Hepatic stellate cell (primary cell): ENCODE results near the gene THAP4.
A peak's percentile ranks its signal among the peaks of the same experiment; 100 is the strongest.

Source experiments
- DNase-seq: peaks from one replicate; pipeline ENCODE4 v3.0.0; 2011; ENCODE audit warnings: low spot score

THAP4 gene

DNA sequence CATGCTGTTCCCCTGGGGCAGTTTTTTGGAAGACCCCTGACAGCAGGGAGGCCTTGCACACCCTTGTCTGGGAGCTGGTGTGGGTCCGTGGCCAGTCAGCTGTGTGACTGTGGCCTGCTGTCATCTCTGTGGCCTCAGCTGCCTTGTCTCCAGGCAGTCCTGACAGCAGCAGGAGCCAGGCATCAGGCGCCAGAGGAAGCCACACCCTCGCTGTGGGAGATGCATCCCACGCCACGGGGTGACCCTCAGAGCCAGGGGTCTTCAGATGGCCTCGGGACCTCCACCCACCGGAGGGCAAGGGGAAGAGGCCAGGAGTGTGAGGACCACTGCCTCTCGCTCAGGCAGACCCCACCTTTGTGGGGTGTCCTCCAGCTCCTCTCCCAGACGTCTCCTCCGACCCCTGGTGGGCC is 73.4 kb downstream of the THAP4 start:
- no peak for DNase-seq

DNA sequence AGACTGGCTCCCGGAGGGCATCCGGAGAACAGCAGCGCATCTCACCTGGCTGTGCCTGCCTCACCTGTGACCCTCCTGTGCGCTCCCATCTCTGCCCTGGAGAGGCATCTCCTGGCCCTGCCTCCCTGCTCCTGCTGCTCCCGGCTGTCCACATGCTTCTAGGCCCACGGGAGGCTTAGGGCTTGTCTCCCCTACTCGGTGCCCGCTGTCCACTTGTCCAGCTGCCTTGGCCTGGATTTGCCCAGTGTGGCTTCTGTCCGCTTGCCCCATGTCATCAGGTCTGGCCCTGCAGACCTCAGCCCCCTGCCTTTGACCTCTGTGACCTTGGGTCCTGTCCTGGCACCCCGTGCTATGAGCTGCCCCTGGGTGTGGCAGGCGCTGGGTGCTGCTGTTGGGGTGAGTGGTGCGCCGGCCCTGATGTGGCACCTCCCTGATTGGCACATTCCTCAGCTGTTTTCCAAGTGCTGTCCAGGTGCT is 73.9 kb downstream of the THAP4 start:
- no peak for DNase-seq

DNA sequence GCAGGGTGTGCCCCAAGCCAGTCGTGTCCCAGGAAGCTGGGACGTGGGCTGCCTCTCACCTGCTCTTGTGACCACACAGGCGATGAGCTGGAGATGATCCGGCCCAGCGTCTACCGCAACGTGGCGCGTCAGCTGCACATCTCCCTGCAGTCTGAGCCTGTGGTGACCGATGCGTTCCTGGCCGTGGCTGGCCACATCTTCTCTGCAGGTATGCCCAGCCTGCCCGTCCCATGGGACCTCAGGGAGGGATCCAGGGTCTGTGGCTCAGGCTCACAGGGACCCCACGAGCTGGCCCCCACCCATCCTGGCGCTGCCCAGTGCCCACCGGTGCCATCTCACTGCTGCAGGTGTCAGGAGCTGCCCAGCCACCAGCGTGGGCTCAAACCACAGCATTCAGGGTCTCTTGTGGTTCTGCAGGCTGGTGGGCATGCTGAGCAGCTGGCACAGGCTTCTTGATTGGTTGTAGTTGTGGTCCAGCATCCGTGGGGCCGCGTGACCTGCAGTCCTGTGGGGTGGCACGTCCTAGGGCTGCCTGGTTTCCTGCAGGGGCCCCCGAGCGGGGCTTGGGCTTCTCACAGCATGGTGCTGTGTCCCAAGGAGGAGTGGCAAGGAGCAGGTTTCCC is 74.6 kb downstream of the THAP4 start:
- DNase-seq: no peak

DNA sequence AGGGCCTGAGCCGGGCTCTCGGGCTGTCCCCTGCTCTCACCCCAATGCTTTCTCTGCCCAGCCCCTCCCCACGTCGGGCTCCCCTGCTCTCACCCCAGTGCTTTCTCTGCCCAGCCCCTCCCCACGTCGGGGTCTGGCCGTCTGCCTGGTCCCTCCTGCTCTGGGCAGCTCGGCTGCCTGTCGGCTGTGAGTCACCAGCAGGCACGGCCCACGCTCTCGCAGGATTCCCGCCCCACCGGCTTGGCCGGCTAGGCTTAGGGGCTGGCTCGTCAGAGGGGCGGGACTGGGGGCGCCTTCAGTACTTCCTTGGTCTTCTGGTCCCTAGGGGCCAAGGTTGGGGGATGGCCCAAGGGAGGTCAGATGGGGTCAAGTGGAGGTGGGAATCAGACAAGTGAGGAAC is 75.1 kb downstream of the THAP4 start:
- DNase-seq: peak; percentile 87

DNA sequence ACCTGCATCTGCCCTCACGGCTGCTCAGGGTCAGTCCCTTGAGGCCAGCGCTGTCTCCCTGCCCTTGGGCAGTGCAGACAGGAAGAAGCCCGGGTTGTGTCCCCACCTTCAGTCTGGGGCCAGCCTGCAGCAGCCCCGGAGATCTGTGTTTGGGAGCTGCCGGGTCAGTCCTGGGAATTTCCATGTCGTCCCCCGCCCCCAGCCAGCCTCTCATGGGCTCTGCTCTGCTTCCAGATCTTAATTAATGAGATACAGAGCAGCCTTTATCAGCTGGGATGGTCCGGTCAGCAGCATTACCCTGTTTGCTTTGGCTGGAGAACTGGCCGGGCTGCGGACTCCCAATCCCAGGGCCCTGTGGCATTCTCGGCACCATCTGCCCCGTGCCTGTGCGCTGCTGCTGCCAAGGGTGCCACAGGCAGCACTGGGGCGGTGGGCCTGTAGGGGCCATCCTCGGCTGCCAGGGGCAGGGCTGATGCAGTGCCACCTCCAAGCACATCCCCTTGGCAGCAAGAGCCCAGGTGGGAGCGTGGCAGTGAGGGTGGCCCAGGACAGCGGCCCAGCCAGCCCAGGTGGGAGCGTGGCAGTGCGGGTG is 76.0 kb downstream of the THAP4 start:
- DNase-seq: peak; percentile 58

DNA sequence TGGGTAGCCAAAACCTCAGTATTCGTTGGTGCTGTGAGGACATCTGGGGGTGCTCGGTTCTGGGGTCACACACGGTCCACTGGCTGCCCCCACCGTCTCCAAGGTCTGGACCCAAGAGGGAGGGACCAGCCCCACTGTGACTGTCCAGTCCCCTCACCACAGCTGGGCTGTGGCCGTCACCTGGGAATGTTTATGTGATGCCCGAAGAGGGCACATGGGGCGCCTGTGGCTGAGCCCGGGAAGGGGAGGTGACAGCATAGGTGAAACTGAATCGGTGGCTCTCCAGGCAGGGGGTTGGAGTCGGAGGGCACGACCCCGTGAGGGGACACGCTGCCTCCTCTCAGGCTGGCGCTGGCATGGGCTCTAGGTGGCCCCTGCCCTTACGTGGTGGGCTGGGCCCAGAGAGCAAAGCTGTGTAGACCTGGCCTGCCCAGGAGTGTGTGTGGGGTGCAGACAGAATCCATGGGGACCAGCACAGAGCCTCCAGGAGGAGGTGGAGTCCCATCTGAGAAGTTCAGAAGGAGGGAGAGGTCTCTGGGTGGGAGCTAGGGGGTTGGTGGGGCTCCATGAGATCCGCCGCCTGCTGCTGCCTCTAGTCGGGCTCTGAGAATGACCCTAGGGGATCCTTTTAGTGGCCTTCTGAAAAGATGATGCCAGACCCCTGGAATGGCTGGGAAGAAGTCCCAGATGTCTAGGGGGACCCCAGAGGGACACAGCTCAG is 76.6 kb downstream of the THAP4 start:
- no peak for DNase-seq

DNA sequence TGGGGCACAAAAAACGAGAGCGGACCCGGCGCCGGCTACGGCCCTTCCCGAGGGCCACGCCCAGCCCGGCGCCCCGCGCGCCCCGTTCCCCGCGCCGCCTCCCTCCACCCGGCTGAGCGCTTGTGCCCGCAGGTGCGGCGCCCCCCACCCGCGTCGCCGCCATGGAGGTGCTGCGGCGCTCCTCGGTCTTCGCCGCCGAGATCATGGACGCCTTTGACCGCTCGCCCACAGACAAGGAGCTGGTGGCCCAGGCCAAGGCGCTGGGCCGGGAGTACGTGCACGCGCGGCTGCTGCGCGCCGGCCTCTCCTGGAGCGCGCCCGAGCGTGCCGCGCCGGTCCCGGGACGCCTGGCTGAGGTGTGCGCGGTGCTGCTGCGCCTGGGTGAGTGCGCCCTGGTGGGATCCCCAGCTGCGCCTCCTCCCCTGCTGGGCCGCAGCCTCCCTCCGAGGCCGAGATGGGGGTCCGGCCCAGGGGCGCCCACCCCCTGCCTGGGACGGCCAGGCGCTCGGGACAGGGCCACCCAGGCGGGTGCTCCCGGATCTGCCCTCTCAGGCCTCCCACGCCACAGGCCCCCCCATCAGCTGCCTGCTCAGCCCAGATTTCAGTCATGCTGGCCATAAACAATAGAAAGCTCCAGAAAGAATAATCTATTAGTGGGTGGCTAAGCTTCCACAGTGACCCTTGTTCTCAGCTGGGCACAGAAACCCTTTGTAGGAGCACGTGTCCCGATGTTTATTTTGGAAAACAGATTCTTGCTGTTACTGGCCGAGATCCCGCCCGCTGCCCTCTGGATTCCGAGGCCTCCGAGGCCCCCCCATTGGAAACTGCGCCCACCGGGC is 77.4 kb downstream of the THAP4 start:
- peak; percentile 62 for DNase-seq

DNA sequence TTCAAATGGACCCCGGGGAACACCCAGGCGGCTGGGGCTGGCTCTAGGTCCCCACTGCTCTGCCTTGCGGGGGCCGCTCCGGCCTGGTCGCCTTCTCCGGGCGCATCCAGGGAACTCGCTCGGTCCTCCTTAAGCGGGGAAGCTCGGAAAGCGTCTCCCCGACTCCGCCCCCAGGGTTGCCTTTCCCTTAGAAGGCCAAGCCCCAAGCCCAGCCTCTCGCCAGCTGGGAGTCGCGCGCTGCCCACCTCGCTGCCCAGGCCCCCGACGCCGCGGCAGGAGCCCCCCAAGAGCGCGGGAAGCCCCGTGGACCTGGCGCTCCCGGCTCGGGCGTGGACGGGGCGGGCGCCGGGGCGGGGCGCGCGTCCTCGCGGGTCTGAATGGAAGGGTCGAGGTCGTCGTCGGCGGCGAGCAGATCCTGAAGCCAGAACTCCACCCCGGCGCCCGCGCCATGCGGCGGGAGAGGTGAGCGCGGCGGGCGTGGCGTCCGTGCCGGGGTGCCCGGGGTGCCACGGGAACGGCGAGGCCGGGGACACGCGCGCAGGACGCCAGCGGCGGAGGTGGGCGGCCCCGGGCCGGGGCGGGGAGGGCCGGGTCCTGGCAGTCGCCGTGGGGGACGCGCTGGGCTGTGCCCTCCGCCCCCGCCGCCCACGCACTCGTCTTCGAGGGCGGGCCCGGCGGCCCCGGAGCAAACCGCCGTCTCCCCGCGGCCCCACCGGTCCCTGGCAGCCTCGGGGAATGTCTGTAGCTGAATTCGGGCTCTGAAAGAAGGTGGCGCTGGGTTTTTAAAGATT is 78.2 kb downstream of the THAP4 start, which contains the start of gene BOK:
Gene BOK, plus strand, starts transcription at position 214 of the 791 bp plus-strand sequence. CDS start 739 bp downstream, outside the sequence.
- peak; percentile 88 for DNase-seq

DNA sequence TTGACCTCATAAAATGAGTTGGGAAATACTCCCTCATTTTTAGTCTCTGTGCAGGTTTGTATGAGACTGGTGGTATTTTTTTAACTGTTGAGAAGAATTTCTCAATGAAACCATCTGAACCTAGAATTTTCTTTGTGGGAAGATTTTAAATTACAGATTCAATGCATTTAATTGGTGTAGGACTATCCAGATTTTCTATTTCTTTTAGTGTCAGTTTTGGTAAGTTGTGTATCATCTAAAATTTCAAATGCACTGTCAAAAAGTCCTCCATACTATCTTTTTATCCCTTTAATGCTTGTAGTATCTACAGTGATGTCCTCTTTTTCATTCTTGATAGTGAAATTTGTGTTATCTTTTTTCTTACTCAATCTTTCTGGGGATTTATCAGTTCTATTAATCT is 80.2 kb downstream of the THAP4 start:
- DNase-seq: no peak

DNA sequence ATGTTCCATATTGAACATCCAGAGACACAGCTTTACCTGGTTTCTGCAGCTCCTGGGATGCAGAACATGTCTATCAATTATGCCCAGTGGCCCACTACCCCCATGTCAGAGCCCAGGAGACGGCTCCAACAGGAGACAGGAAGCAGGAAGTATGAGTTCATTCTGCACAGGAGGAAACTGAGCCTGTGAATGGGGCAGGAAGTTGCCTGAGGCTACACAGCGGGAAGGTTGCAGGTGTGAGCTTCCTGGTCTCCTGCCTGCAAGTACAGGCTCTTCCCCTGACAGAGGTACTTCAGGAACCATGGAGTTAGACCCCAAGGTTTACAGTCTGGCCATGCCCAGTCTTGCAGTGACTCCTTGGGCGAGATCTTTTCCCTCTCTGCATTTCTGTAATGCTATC is 81.2 kb downstream of the THAP4 start:
- DNase-seq: no peak

DNA sequence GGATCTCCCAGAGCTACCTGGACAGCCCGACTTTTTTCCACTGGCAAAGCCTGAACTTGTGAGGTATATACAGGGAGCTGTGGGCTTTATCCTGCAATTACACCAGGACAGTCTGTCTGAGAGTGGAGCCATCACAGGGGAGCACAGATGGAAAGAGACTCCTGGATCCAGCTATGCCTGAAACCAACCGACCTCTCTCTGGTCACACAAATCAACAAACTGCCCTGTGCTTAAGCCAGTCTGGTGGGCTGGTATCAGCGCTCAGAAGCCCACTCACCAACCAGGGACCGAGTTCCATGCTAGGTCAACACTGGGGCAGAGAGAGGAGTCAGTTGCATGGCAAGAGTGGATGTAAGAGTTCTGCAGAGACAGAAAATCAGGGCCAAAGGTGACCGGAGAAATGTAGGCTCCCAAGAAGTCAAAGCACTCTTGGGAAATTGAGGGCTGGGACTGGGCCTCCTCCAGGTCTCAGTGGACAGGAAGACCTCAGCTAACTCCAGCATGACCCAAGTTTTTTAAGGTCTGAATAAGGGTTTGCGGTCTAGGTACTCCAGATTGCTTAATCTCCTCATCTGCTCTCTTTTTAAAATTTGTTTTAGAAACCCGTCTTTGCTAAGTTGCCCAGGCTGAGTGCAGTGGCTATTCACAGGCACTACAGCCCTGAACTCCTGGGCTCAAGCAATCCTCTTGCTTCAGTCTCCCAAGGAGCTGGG is 82.2 kb downstream of the THAP4 start:
- DNase-seq: no peak

DNA sequence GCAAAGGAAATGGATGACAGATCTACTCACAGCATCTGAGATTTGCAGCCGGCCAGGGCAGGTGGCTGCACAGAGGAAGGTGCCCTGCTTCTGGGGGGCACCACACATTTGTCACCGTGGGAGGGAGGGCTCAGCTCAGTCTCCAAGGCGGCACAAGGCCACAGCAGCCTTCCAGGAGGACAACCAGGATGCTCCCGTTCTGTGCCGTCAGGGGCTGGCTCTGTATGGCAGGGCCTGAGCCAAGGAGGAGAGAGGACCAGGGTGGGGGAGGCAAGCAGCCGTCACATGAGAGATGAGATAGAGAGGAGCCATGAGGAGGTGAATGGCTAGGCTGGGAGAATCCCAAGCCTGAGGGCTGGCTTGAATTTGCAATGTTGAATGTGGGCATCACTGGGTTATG is 83.0 kb downstream of the THAP4 start:
- no peak for DNase-seq

DNA sequence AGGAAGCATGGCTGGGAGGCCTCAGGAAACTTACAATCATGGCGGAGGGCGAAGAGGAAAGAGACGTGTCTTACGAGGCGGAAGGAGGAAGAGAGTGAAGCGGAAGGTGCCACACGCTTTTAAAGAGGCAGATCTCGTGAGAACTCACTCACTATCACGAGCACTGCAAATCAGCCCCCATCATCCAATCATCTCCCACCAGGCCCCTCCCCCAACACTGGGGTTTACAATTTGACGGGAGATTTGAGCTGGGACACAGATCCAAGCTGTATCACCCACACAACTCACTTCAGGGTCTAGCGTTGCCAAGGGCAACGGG is 83.5 kb downstream of the THAP4 start:
- DNase-seq: no peak

DNA sequence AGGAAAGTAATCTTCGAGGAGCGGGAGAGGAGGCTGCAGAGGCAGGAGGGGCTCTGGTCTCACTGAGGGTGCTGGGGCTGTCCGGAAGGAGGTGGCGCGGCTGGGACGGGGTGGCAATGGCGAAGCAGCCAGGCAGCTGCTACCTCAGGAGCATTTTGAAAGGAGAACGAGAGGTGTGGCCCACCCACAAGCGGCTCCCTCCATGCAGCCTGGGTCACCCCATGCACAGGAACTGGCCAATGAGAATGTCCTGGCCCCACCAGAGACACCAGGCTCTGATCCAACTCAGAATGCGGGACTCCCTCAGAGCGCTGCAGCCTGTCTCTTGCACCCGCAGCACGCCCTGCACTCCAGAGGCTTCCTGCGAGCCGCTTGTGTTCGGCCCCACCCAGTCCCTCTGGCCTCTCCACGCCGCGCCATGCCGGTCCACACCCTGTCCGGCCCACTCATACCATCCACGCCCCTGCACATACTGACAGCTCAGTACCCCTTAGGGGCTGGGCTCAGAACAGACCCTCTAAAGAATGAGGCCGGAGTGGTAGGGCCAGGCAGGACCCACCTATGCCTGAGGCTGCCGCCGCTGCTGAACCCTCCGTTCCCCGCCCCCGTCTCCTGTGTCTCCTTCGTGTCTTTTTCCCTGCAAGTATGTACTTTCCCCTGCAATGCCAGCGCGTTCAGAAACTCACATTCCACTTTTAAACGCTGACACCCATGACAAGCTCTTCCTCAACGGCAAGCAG is 84.8 kb downstream of the THAP4 start:
- DNase-seq: no peak

DNA sequence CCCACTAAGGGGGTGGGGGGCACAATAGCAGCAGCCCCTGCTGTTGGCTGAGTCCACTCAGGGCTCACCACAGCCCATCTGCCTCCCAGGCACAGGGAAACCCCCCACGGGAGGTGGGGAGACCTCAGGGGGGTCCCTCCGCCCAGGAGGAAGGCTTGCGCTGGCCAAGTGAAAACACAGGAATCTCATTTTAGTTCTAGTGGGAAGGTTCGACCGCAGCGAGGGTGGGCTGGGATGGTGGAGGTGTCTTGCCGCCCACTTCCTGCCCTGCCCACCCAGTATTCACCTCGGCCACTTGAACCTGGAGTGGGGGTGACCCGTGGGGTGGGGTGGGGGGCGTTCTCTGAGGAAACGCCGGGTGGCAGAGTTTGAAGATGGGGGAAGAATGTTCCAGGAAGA is 85.4 kb downstream of the THAP4 start:
- no peak for DNase-seq

DNA sequence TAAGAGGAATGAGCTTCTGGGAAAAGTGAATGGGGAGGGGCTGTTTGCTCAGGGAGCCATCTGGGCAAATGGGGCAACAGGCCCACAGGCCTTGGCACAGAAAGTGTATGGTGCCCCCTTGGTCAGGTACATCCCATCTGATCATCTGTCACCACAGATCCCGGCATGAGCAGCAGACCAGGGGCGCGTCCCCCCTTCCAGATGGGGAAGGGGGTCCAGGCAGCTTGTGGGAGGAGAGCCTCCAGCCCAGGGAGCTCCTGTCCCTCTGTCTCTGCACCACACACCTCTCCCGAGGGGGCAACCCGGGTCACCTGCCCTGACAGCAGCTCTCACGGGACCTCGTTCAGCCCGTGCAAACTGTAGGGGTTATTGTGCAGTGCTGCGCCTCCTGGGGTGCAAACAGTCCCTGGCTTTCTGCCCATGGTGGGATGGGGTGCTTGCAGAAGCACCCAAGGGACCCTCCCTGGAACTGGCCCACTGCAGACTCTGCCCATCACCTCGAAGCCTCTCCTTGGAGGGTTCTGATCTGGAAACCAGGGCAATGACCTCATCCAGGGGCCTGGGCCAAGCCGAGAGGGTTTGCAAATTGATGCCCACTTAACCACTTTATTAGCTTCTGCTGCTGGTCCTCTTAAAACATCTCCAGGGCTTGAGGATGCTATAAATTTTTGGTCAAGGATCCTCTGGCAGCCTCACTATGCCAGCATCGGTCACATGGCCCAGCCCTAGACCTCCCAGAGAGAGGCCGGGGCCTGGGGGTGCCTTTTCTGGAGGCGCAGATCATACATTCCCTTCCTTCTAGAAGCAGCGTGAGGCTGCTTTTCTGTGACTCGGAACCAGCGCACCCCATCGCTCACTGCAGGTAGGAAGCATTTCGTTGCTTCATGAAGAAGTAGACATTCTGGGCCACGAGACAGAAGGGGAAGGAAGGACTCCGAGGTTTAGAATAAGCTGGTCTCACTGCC is 86.1 kb downstream of the THAP4 start:
- DNase-seq: no peak

DNA sequence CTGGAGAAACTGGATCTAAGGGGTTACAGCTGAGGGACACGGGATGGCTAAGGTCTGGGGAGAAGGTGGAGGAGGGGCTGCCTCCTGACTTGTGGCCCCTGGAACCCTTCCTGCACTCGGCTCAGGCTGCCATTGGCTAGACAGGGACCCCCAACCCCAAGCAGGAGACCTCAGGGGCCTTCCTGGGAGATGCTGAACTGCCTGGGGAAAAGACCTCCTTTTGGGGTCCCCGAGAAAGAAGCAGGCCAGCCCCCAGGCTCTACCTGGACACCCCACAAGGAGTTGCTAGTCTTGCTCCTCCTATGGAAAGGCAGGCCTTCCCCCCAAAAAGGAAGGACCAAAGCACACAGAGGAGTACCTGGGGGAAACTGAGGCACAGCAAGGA is 88.5 kb downstream of the THAP4 start:
- no peak for DNase-seq

DNA sequence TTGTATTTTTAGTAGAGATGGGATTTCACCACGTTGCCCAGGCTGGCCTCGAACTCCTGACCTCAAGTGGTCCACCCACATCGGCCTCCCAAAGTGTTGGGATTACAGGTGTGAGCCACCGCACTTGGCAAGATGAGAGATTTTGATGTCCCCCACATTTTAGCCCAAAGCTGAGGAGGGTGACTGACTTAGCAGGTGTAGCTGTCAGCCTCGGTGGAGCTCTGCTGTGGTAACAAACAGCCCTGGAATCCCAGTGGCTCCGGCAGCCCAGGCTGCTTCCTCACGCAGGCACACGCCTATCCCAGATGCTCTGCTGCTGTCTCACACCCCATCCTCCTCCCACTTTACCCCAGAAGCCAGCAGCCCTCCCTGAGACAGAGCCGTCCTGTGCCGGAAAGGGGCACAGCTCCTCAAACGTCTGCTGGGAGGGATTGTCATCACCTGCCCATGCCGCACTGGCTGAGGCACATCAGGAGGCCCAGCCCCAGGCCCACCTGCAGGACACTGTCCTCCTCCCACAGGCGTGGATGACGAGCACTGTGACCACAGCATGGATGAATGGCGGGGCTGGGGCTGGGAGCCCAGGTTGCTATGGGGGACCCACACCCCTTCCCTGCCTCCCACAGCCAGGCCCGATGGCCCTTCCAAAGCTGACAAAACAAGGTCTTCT is 89.0 kb downstream of the THAP4 start:
- DNase-seq: no peak
